ENCODE results near the gene PRDX5. TPM values are rescaled to one million over a fixed set of nuclear protein-coding genes. Genes with fewer than 3 reads are reported as not detected.

Gene PRDX5
- polyA plus RNA-seq, 1 donor from 2014 or later, result 185 TPM

- Mint-ChIP-seq H3K4me1 (peaks cover 11 to 16% (median 12%) of the 10 kb centered on the region in 3 donors), H3K27ac (peak overlapping the region in 2 of 3 donors; percentile 7 to 61), H3K4me3 (peak overlapping the region in 3 of 4 donors; percentile 6 to 53 (median 29)), H3K9me3 (no peaks in the 10 kb centered on the region), H3K36me3 (no peaks in the 10 kb centered on the region), H3K27me3 (peaks cover 64% of the 10 kb centered on the region)
Measured at GRCh38 chr11:64296830-64297698, 20.9 kb upstream of the PRDX5 start.

- Mint-ChIP-seq H3K27ac (peak overlapping the region in 1 of 3 donors; percentile 7), H3K4me1 (peaks cover 11 to 13% (median 12%) of the 10 kb centered on the region in 3 donors), H3K27me3 (peaks cover 60% of the 10 kb centered on the region), H3K9me3 (no peaks in the 10 kb centered on the region), H3K36me3 (no peaks in the 10 kb centered on the region), H3K4me3 (peak overlapping the region in 3 of 4 donors; percentile 29 to 57 (median 53))
Measured at GRCh38 chr11:64297699-64298358, 20.1 kb upstream of the PRDX5 start.

- no peaks in the 10 kb centered on the region for H3K36me3 Mint-ChIP-seq
- peaks cover 12 to 16% (median 14%) of the 10 kb centered on the region in 3 donors for H3K4me1 Mint-ChIP-seq
- peaks cover 48% of the 10 kb centered on the region for H3K27me3 Mint-ChIP-seq
- peak overlapping the region in 2 of 3 donors; percentile 83 to 90 for H3K27ac Mint-ChIP-seq
- peak overlapping the region in 3 of 4 donors; percentile 68 to 82 (median 81) for H3K4me3 Mint-ChIP-seq
- H3K9me3 Mint-ChIP-seq, result no peaks in the 10 kb centered on the region
Measured at GRCh38 chr11:64298966-64299846, 18.7 kb upstream of the PRDX5 start.

- peaks cover 46% of the 10 kb centered on the region for H3K27me3 Mint-ChIP-seq
- H3K27ac Mint-ChIP-seq, result peak within 1 kb of the TSS; percentile 84 to 93 (median 90)
- H3K36me3 Mint-ChIP-seq, result no peaks in the 10 kb centered on the region
- H3K4me3 Mint-ChIP-seq, result peak within 1 kb of the TSS; percentile 74 to 93 (median 91)
- H3K4me1 Mint-ChIP-seq, result peaks cover 12 to 17% (median 15%) of the 10 kb centered on the region in 3 donors
- H3K9me3 Mint-ChIP-seq, result no peaks in the 10 kb centered on the region
Measured at GRCh38 chr11:64299847-64300648, 17.9 kb upstream of the PRDX5 start, which contains the start of gene CATSPERZ. Gene CATSPERZ, plus strand, starts transcription at chr11:64300358. Its CDS starts 53 bp downstream, at chr11:64300411.

- H3K4me1 Mint-ChIP-seq, result peaks cover 12 to 25% (median 19%) of the 10 kb centered on the region in 3 donors
- H3K4me3 Mint-ChIP-seq, result peak overlapping the region in 3 of 4 donors; percentile 43 to 89 (median 87)
- peaks cover 20% of the 10 kb centered on the region for H3K27me3 Mint-ChIP-seq
- no peaks in the 10 kb centered on the region for H3K36me3 Mint-ChIP-seq
- H3K9me3 Mint-ChIP-seq, result no peaks in the 10 kb centered on the region
- H3K27ac Mint-ChIP-seq, result peak overlapping the region; percentile 90 to 99 (median 98)
Measured at GRCh38 chr11:64303109-64304031, 14.6 kb upstream of the PRDX5 start.

GRCh38 chr11:64304032-64304315, 13.9 kb upstream of the PRDX5 start:
- Mint-ChIP-seq H3K27ac (peak overlapping the region; percentile 90 to 99 (median 98)), H3K4me1 (peaks cover 12 to 24% (median 19%) of the 10 kb centered on the region in 3 donors), H3K9me3 (no peaks in the 10 kb centered on the region), H3K4me3 (peak overlapping the region; percentile 87 to 98 (median 92)), H3K27me3 (peaks cover 15% of the 10 kb centered on the region), H3K36me3 (no peaks in the 10 kb centered on the region)

- peaks cover 14% of the 10 kb centered on the region for H3K27me3 Mint-ChIP-seq
- H3K4me1 Mint-ChIP-seq, result peaks cover 12 to 24% (median 19%) of the 10 kb centered on the region in 3 donors
- H3K9me3 Mint-ChIP-seq, result no peaks in the 10 kb centered on the region
- H3K36me3 Mint-ChIP-seq, result no peaks in the 10 kb centered on the region
- H3K4me3 Mint-ChIP-seq, result peak overlapping the region; percentile 87 to 98 (median 92)
- peak overlapping the region; percentile 90 to 99 (median 98) for H3K27ac Mint-ChIP-seq
Measured at GRCh38 chr11:64304316-64305072, 13.4 kb upstream of the PRDX5 start.

GRCh38 chr11:64305075-64305690, 12.7 kb upstream of the PRDX5 start, which contains the start of gene ESRRA:
Gene ESRRA, plus strand, starts transcription at chr11:64305524. Its CDS starts 1,656 bp downstream, at chr11:64307180.
- Mint-ChIP-seq H3K4me1 (peaks cover 9 to 22% (median 17%) of the 10 kb centered on the region in 3 donors), H3K27ac (peak within 1 kb of the TSS; percentile 90 to 99 (median 98)), H3K4me3 (peak within 1 kb of the TSS; percentile 87 to 99 (median 97)), H3K9me3 (no peaks in the 10 kb centered on the region), H3K36me3 (no peaks in the 10 kb centered on the region), H3K27me3 (peaks cover 9% of the 10 kb centered on the region)

GRCh38 chr11:64305691-64306562, 12.0 kb upstream of the PRDX5 start:
- Mint-ChIP-seq H3K36me3 (no peaks in the 10 kb centered on the region), H3K27ac (peak overlapping the region; percentile 75 to 93 (median 93)), H3K4me1 (peaks cover 3 to 15% (median 15%) of the 10 kb centered on the region in 3 donors), H3K27me3 (peaks cover 2% of the 10 kb centered on the region), H3K9me3 (no peaks in the 10 kb centered on the region), H3K4me3 (peak overlapping the region; percentile 87 to 99 (median 97))

GRCh38 chr11:64306563-64306875, 11.4 kb upstream of the PRDX5 start:
- H3K4me3 Mint-ChIP-seq, result peak overlapping the region; percentile 87 to 99 (median 97)
- peak overlapping the region; percentile 75 to 93 (median 93) for H3K27ac Mint-ChIP-seq
- no peaks in the 10 kb centered on the region for H3K36me3 Mint-ChIP-seq
- peaks cover 0 to 17% (median 13%) of the 10 kb centered on the region in 3 donors for H3K4me1 Mint-ChIP-seq
- H3K9me3 Mint-ChIP-seq, result no peaks in the 10 kb centered on the region
- H3K27me3 Mint-ChIP-seq, result no peaks in the 10 kb centered on the region

- H3K27ac Mint-ChIP-seq, result peak overlapping the region in 1 of 3 donors; percentile 33
- H3K36me3 Mint-ChIP-seq, result no peaks in the 10 kb centered on the region
- H3K9me3 Mint-ChIP-seq, result no peaks in the 10 kb centered on the region
- H3K27me3 Mint-ChIP-seq, result no peaks in the 10 kb centered on the region
- peak overlapping the region; percentile 87 to 99 (median 97) for H3K4me3 Mint-ChIP-seq
- peaks cover 0 to 17% (median 13%) of the 10 kb centered on the region in 3 donors for H3K4me1 Mint-ChIP-seq
Measured at GRCh38 chr11:64306876-64307622, 10.9 kb upstream of the PRDX5 start.

Measured in IgD-negative memory B cell (primary cell).